ENCODE results near the gene ABHD2. TPM values are rescaled to one million over a fixed set of nuclear protein-coding genes. Genes with fewer than 3 reads are reported as not detected.

The ABHD2 gene
- total and polyA plus RNA-seq, 2 donors (not counting 3 experiments of a cell fraction or from before 2014, with no cell fraction given), result 14.0 to 62.2 TPM

- intact Hi-C loops (cut with micrococcal nuclease) (no loop called here), dilution Hi-C loops (cut with MboI; ENCODE audit: extremely low pct_ligation_motif_present, low sequenced_read_pairs) (no loop called here)
- Histone ChIP-seq H3K27me3 (ENCODE audit: control insufficient read depth in 2 of 2, insufficient read depth in 2 of 2, low read length in 2 of 2) (no peaks in the 10 kb centered on the region), H3K4me1 (ENCODE audit: control insufficient read depth, extremely low read depth, insufficient read depth, low read length) (peaks cover 18% of the 10 kb centered on the region), H2AFZ (ENCODE audit: low read depth, low read length) (no peak overlapping the region), H3K79me2 (ENCODE audit: control insufficient read depth, insufficient read depth, low read length) (peaks cover 26% of the 10 kb centered on the region), H3K4me2 (ENCODE audit: insufficient read depth, low read length) (no peak overlapping the region), H3K36me3 (ENCODE audit: control insufficient read depth in 2 of 2, extremely low read depth in 1 of 2, insufficient read depth in 2 of 2, low read length in 2 of 2) (no peaks in the 10 kb centered on the region), H3K9ac (replicated peaks; ENCODE audit: extremely low read depth, insufficient read depth, low read length) (no peak overlapping the region), H3K9me1 (replicated peaks; ENCODE audit: control insufficient read depth, extremely low read depth, insufficient read depth, low read length) (no peaks in the 10 kb centered on the region), H3K27ac (ENCODE audit: insufficient read depth, low read depth, low read length) (no peak overlapping the region), H4K20me1 (replicated peaks; ENCODE audit: control insufficient read depth, extremely low read depth, insufficient read depth, low read length) (no peaks in the 10 kb centered on the region), H3K4me3 (replicated peaks in 1 of 3; ENCODE audit: insufficient read depth in 1 of 3, low read depth in 1 of 3, low read length in 3 of 3) (no peak overlapping the region), H3K9me3 (replicated peaks; ENCODE audit: control insufficient read depth, insufficient read depth, low read length) (no peaks in the 10 kb centered on the region)
- POLR2A ChIA-PET, result no interaction called here
- DNase-seq (ENCODE audit: low read depth, low spot score), result no peak
- TF ChIP-seq JUN (IDR thresholded peaks at IDR 0.05; ENCODE audit: borderline replicate concordance, insufficient read depth, insufficient read length, low read depth) (no peak), GATA2 (IDR thresholded peaks at IDR 0.05; ENCODE audit: insufficient read depth, insufficient read length, low read depth, low read length) (no peak), EZH2 (IDR thresholded peaks at IDR 0.05; ENCODE audit: borderline replicate concordance, low read depth, low read length, severe bottlenecking) (no peak), CTCF (IDR thresholded peaks at IDR 0.05; ENCODE audit: extremely low read depth in 1 of 2, insufficient read depth in 1 of 2, low read depth in 1 of 2, low read length in 2 of 2) (no peak), MAX (IDR thresholded peaks at IDR 0.05; ENCODE audit: insufficient read depth, insufficient read length) (no peak), MYC (IDR thresholded peaks at IDR 0.05; ENCODE audit: low read depth, low read length) (no peak), FOS (IDR thresholded peaks at IDR 0.05; ENCODE audit: borderline replicate concordance, insufficient read depth, low read length) (no peak), POLR2A (IDR thresholded peaks at IDR 0.05; ENCODE audit: low read depth, low read length) (no peak), POLR2AphosphoS5 (IDR thresholded peaks at IDR 0.05; ENCODE audit: insufficient read depth, low read depth, low read length) (no peak)
- CTCF ChIA-PET, result interaction anchor here (1.0 to 4.2 kb wide), 5 partner anchors 10 to 80 kb away, joined by 3 to 20 read pairs (median 5); partner anchors contain the start of gene ABHD2
- no TSS peak for BruUV-seq (replicated peaks)
- FAIRE-seq, result no peak
Measured at GRCh38 chr15:89097313-89097712, 9.1 kb downstream of the ABHD2 start.

All from endothelial cell of umbilical vein (primary cell).